Body of pancreas (tissue), 4 donors: ENCODE data around the gene SLC2A2. TPM values are rescaled to one million over a fixed set of nuclear protein-coding genes. Genes with fewer than 3 reads are reported as not detected.
A peak's percentile ranks its signal among the peaks of the same experiment; 100 is the strongest.

Experiments used
- ATAC-seq: fragments of 150-250 bp; one replicate; pipeline ENCODE4 v1.9.1; 2016
- DNase-seq, 4 donors: peaks; one replicate each; pipeline ENCODE4 v3.0.0-alpha.2; 2019
- H3K27ac ChIP-seq, 4 donors: fragments of 200-600 bp; sonication (generic); 1 replicate in 3 of 4; 2 replicates in 1 of 4; pipeline versions ENCODE4 v1.5.1 to v1.6.1; 2016 to 2019; ENCODE audit warnings: mild to moderate bottlenecking in 1 of 4, mixed read lengths in 1 of 4, moderate library complexity in 1 of 4
- H3K27me3 ChIP-seq, 2 donors: fragments of 200-600 bp; sonication (generic); one replicate each; pipeline ENCODE4 v1.6.0; 2016; ENCODE audit warnings: mild to moderate bottlenecking in 1 of 2
- H3K36me3 ChIP-seq, 2 donors: fragments of 200-600 bp; sonication (generic); replicated peaks in 1 of 2; 2 replicates each; pipeline ENCODE4 v1.5.1; 2016; ENCODE audit warnings: low read depth in 2 of 2; ENCODE audit not compliant: insufficient read depth in 1 of 2
- H3K4me1 ChIP-seq: fragments of 200-600 bp; sonication (generic); one replicate; pipeline ENCODE4 v1.6.0; 2016
- H3K4me3 ChIP-seq, 2 donors: fragments of 200-600 bp; sonication (generic); 1 replicate in 1 of 2; 2 replicates in 1 of 2; pipeline ENCODE4 v1.5.1; 2016 to 2019
- H3K9me3 ChIP-seq, 3 donors: fragments of 200-600 bp; sonication (generic); 1 replicate in 2 of 3; 2 replicates in 1 of 3; pipeline ENCODE4 v1.5.1; 2016
- CTCF ChIP-seq, 7 experiments: fragments of 450-650 bp in 4 of 7; fragments of 200-600 bp in 3 of 7; sonication (generic) in 3 of 7; IDR thresholded peaks; one replicate each; pipeline ENCODE4 v1.5.1; 2016 to 2019; ENCODE audit warnings: antibody characterized with exemption in 7 of 7
- POLR2A ChIP-seq, 3 donors: fragments of 450-650 bp; IDR thresholded peaks; one replicate each; pipeline ENCODE4 v1.6.1; 2016; ENCODE audit warnings: antibody characterized with exemption in 3 of 3, mild to moderate bottlenecking in 2 of 3
- WGBS, 2 donors: methylation state at CpG; one replicate each; pipeline ENCODE4 v1.1.5; 2017; 5-methylcytosine and 5-hydroxymethylcytosine counted together
- intact Hi-C: fragments of 100-400 bp; cut with DNase I; formaldehyde crosslinking; loops from one replicate; pipeline ENCODE4 v1.15.1; 2023
- total RNA-seq, 2 donors: library from RNA; depleted of rRNA; stranded (reverse); fragments of >200 nt; gene quantifications; one replicate each; pipeline ENCODE4 v1.1.0, GENCODE V29; 2016

The SLC2A2 gene
- total RNA-seq, 2 donors from 2014 or later, result 2.9 to 8.2 TPM

- peak in 1 of 4 donors; percentile 40 for DNase-seq
- Histone ChIP-seq H3K27ac (peak overlapping the region in 1 of 4 donors; percentile 19), H3K36me3 (no peaks in the 10 kb centered on the region), H3K27me3 (no peaks in the 10 kb centered on the region), H3K4me1 (peaks cover 14% of the 10 kb centered on the region), H3K4me3 (no peak overlapping the region), H3K9me3 (no peaks in the 10 kb centered on the region)
- intact Hi-C loops, result no loop called here
- WGBS, 2 donors, result 60 to 77% methylated on average over 14 of the region's 14 CpGs
- ATAC-seq, result peak; percentile 52
- no peak for TF ChIP-seq CTCF (IDR thresholded peaks at IDR 0.05)
- no peak for TF ChIP-seq POLR2A (IDR thresholded peaks at IDR 0.05)
These were observed 18.6 kb upstream of the SLC2A2 start for GRCh38 chr3:171044835-171045793.

GRCh38 chr3:171044384-171044783 lies 17.9 kb upstream of the SLC2A2 start:
- DNase-seq (no peak), ATAC-seq (no peak)
- Histone ChIP-seq H3K4me1 (peaks cover 14% of the 10 kb centered on the region), H3K27ac (no peak overlapping the region), H3K27me3 (no peaks in the 10 kb centered on the region), H3K4me3 (no peak overlapping the region), H3K9me3 (no peaks in the 10 kb centered on the region), H3K36me3 (no peaks in the 10 kb centered on the region)
- 0 to 38% methylated on average over 1 of the region's 1 CpG for WGBS, 2 donors
- TF ChIP-seq CTCF (IDR thresholded peaks at IDR 0.05) (no peak), POLR2A (IDR thresholded peaks at IDR 0.05) (no peak)
- intact Hi-C loops, result no loop called here

GRCh38 chr3:171039674-171040073 lies 13.2 kb upstream of the SLC2A2 start:
- ATAC-seq (no peak), DNase-seq (no peak)
- no peak overlapping the region for H3K4me3 ChIP-seq
- no peak overlapping the region for H3K27ac ChIP-seq
- peaks cover 6% of the 10 kb centered on the region for H3K4me1 ChIP-seq
- WGBS, 2 donors, result 77% methylated on average over 1 of the region's 1 CpG
- no peaks in the 10 kb centered on the region for H3K36me3 ChIP-seq
- no peak for TF ChIP-seq POLR2A (IDR thresholded peaks at IDR 0.05)
- no peak for TF ChIP-seq CTCF (IDR thresholded peaks at IDR 0.05)
- intact Hi-C loops, result no loop called here
- H3K9me3 ChIP-seq, result no peaks in the 10 kb centered on the region
- no peaks in the 10 kb centered on the region for H3K27me3 ChIP-seq

- intact Hi-C loops, result no loop called here
- Histone ChIP-seq H3K27ac (no peak overlapping the region), H3K27me3 (no peaks in the 10 kb centered on the region), H3K36me3 (no peaks in the 10 kb centered on the region), H3K4me1 (no peaks in the 10 kb centered on the region), H3K9me3 (no peaks in the 10 kb centered on the region), H3K4me3 (no peak overlapping the region)
- DNase-seq, result no peak
- WGBS, 2 donors, result 20 to 26% methylated on average over 1 of the region's 1 CpG
- ATAC-seq, result no peak
- no peak for TF ChIP-seq POLR2A (IDR thresholded peaks at IDR 0.05)
- TF ChIP-seq CTCF (IDR thresholded peaks at IDR 0.05), result no peak
These were observed 11.8 kb upstream of the SLC2A2 start for GRCh38 chr3:171038342-171038741.
